ENCODE results near the gene HNF4A. TPM values are rescaled to one million over a fixed set of nuclear protein-coding genes. Genes with fewer than 3 reads are reported as not detected.

Gene HNF4A
- total RNA-seq, 3 donors from 2014 or later, result 0.11 to 0.27 (median 0.18) TPM

- H3K27me3 Mint-ChIP-seq (ENCODE audit: low read depth), result peaks cover 13% of the 10 kb centered on the region
- H3K9me3 Mint-ChIP-seq, result no peaks in the 10 kb centered on the region
- no peak overlapping the region for H3K4me3 Mint-ChIP-seq
- ATAC-seq (no peak), DNase-seq (no peak)
- H3K36me3 Mint-ChIP-seq (ENCODE audit: insufficient read depth), result no peaks in the 10 kb centered on the region
- no peaks in the 10 kb centered on the region for H3K4me1 Mint-ChIP-seq (ENCODE audit: low read depth)
These were observed 58.3 kb downstream of the HNF4A start for GRCh38 chr20:44413575-44414345.

- no peaks in the 10 kb centered on the region for H3K9me3 Mint-ChIP-seq
- DNase-seq, result no peak
- peaks cover 13% of the 10 kb centered on the region for H3K27me3 Mint-ChIP-seq (ENCODE audit: low read depth)
- no peaks in the 10 kb centered on the region for H3K36me3 Mint-ChIP-seq (ENCODE audit: insufficient read depth)
- no peaks in the 10 kb centered on the region for H3K4me1 Mint-ChIP-seq (ENCODE audit: low read depth)
- no peak overlapping the region for H3K4me3 Mint-ChIP-seq
- ATAC-seq, result no peak
These were observed 58.8 kb downstream of the HNF4A start for GRCh38 chr20:44414346-44414714.

- peaks cover 16% of the 10 kb centered on the region for H3K27me3 Mint-ChIP-seq (ENCODE audit: low read depth)
- H3K9me3 Mint-ChIP-seq, result no peaks in the 10 kb centered on the region
- no peaks in the 10 kb centered on the region for H3K4me1 Mint-ChIP-seq (ENCODE audit: low read depth)
- no peaks in the 10 kb centered on the region for H3K36me3 Mint-ChIP-seq (ENCODE audit: insufficient read depth)
- H3K4me3 Mint-ChIP-seq, result no peak overlapping the region
- ATAC-seq (no peak), DNase-seq (no peak)
These were observed 59.3 kb downstream of the HNF4A start for GRCh38 chr20:44414808-44415207.

- H3K36me3 Mint-ChIP-seq (ENCODE audit: insufficient read depth), result no peaks in the 10 kb centered on the region
- H3K4me3 Mint-ChIP-seq, result no peak overlapping the region
- no peaks in the 10 kb centered on the region for H3K9me3 Mint-ChIP-seq
- H3K4me1 Mint-ChIP-seq (ENCODE audit: low read depth), result no peaks in the 10 kb centered on the region
- ATAC-seq, result no peak
- H3K27me3 Mint-ChIP-seq (ENCODE audit: low read depth), result peaks cover 20% of the 10 kb centered on the region
- no peak for DNase-seq
These were observed 60.6 kb downstream of the HNF4A start for GRCh38 chr20:44415833-44416715.

GRCh38 chr20:44418069-44418905 is 62.8 kb downstream of the HNF4A start:
- H3K27me3 Mint-ChIP-seq (ENCODE audit: low read depth), result peaks cover 15% of the 10 kb centered on the region
- no peaks in the 10 kb centered on the region for H3K9me3 Mint-ChIP-seq
- DNase-seq (no peak), ATAC-seq (no peak)
- H3K4me3 Mint-ChIP-seq, result no peak overlapping the region
- H3K36me3 Mint-ChIP-seq (ENCODE audit: insufficient read depth), result no peaks in the 10 kb centered on the region
- no peaks in the 10 kb centered on the region for H3K4me1 Mint-ChIP-seq (ENCODE audit: low read depth)

- Mint-ChIP-seq H3K27me3 (ENCODE audit: low read depth) (peaks cover 17% of the 10 kb centered on the region), H3K4me3 (no peak overlapping the region), H3K9me3 (no peaks in the 10 kb centered on the region), H3K36me3 (ENCODE audit: insufficient read depth) (no peaks in the 10 kb centered on the region), H3K4me1 (ENCODE audit: low read depth) (no peaks in the 10 kb centered on the region)
- DNase-seq, result no peak
- ATAC-seq, result no peak
These were observed 63.8 kb downstream of the HNF4A start for GRCh38 chr20:44419131-44419844.

GRCh38 chr20:44420497-44420896 is 65.0 kb downstream of the HNF4A start:
- no peak for DNase-seq
- H3K4me1 Mint-ChIP-seq (ENCODE audit: low read depth), result no peaks in the 10 kb centered on the region
- no peaks in the 10 kb centered on the region for H3K9me3 Mint-ChIP-seq
- no peak for ATAC-seq
- peaks cover 17% of the 10 kb centered on the region for H3K27me3 Mint-ChIP-seq (ENCODE audit: low read depth)
- no peak overlapping the region for H3K4me3 Mint-ChIP-seq
- H3K36me3 Mint-ChIP-seq (ENCODE audit: insufficient read depth), result no peaks in the 10 kb centered on the region

- H3K4me1 Mint-ChIP-seq (ENCODE audit: low read depth), result no peaks in the 10 kb centered on the region
- peaks cover 17% of the 10 kb centered on the region for H3K27me3 Mint-ChIP-seq (ENCODE audit: low read depth)
- no peaks in the 10 kb centered on the region for H3K9me3 Mint-ChIP-seq
- ATAC-seq (no peak), DNase-seq (no peak)
- H3K4me3 Mint-ChIP-seq, result no peak overlapping the region
- no peaks in the 10 kb centered on the region for H3K36me3 Mint-ChIP-seq (ENCODE audit: insufficient read depth)
These were observed 66.6 kb downstream of the HNF4A start for GRCh38 chr20:44422083-44422482.

GRCh38 chr20:44423480-44423879 is 68.0 kb downstream of the HNF4A start:
- H3K9me3 Mint-ChIP-seq, result no peaks in the 10 kb centered on the region
- H3K4me3 Mint-ChIP-seq, result no peak overlapping the region
- H3K36me3 Mint-ChIP-seq (ENCODE audit: insufficient read depth), result no peaks in the 10 kb centered on the region
- no peaks in the 10 kb centered on the region for H3K4me1 Mint-ChIP-seq (ENCODE audit: low read depth)
- DNase-seq (no peak), ATAC-seq (no peak)
- H3K27me3 Mint-ChIP-seq (ENCODE audit: low read depth), result peaks cover 20% of the 10 kb centered on the region

GRCh38 chr20:44424039-44424495 is 68.6 kb downstream of the HNF4A start:
- Mint-ChIP-seq H3K4me1 (ENCODE audit: low read depth) (no peaks in the 10 kb centered on the region), H3K4me3 (no peak overlapping the region), H3K9me3 (no peaks in the 10 kb centered on the region), H3K36me3 (ENCODE audit: insufficient read depth) (no peaks in the 10 kb centered on the region), H3K27me3 (ENCODE audit: low read depth) (peaks cover 20% of the 10 kb centered on the region)
- ATAC-seq (no peak), DNase-seq (no peak)

- H3K36me3 Mint-ChIP-seq (ENCODE audit: insufficient read depth), result no peaks in the 10 kb centered on the region
- peaks cover 19% of the 10 kb centered on the region for H3K27me3 Mint-ChIP-seq (ENCODE audit: low read depth)
- no peak overlapping the region for H3K4me3 Mint-ChIP-seq
- DNase-seq (no peak), ATAC-seq (no peak)
- H3K4me1 Mint-ChIP-seq (ENCODE audit: low read depth), result no peaks in the 10 kb centered on the region
- H3K9me3 Mint-ChIP-seq, result no peaks in the 10 kb centered on the region
These were observed 70.4 kb downstream of the HNF4A start for GRCh38 chr20:44425923-44426322.

- Mint-ChIP-seq H3K4me3 (no peak overlapping the region), H3K36me3 (ENCODE audit: insufficient read depth) (no peaks in the 10 kb centered on the region), H3K27me3 (ENCODE audit: low read depth) (peaks cover 16% of the 10 kb centered on the region), H3K9me3 (no peaks in the 10 kb centered on the region), H3K4me1 (ENCODE audit: low read depth) (no peaks in the 10 kb centered on the region)
- DNase-seq, result no peak
- no peak for ATAC-seq
These were observed 71.6 kb downstream of the HNF4A start for GRCh38 chr20:44426879-44427790.

GRCh38 chr20:44427804-44428173 is 72.3 kb downstream of the HNF4A start:
- Mint-ChIP-seq H3K4me3 (no peak overlapping the region), H3K36me3 (ENCODE audit: insufficient read depth) (no peaks in the 10 kb centered on the region), H3K4me1 (ENCODE audit: low read depth) (no peaks in the 10 kb centered on the region), H3K9me3 (no peaks in the 10 kb centered on the region), H3K27me3 (ENCODE audit: low read depth) (peaks cover 21% of the 10 kb centered on the region)
- DNase-seq (no peak), ATAC-seq (no peak)
